ENCODE results near the gene GRIA3.

The GRIA3 gene

GRCh38 chrX:123487669-123488068 is 303.6 kb downstream of the GRIA3 start:
- Histone ChIP-seq H3K79me2 (ENCODE audit: insufficient read depth, low read depth) (no peaks in the 10 kb centered on the region), H2AFZ (ENCODE audit: low read depth) (no peak overlapping the region), H3K4me3 (IDR thresholded peaks at IDR 0.05; ENCODE audit: insufficient read depth, low read depth, low read length) (no peak overlapping the region), H3K27ac (no peak overlapping the region), H3K27me3 (ENCODE audit: insufficient read depth, low read depth) (no peaks in the 10 kb centered on the region), H4K20me1 (ENCODE audit: insufficient read depth) (no peaks in the 10 kb centered on the region), H3K4me1 (ENCODE audit: low read depth, poor library complexity, severe bottlenecking) (no peaks in the 10 kb centered on the region), H3K4me2 (no peak overlapping the region), H3K9ac (no peak overlapping the region), H3K36me3 (ENCODE audit: insufficient read depth) (no peaks in the 10 kb centered on the region)
- TF ChIP-seq CTCF (conservative IDR thresholded peaks at IDR 0.05; ENCODE audit: low read depth, low read length): no peak

DNA sequence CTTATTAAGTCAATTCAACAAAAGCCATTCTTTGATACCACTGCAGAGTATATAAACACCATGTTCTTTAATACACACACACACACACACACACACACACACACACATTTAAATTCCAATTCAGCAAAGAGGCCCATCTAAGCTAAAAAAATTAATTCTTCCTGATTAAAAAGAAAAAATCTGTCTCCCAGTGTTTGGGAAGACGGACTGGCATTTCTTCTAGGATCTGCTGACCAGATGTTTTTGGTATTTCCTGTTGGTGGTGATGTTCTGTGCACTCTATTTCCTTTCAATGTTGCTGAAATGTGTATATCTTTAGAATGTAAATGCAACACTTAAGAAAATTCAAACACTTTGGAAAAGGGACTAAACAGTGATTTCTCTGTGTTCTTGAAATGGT is 304.9 kb downstream of the GRIA3 start:
- Histone ChIP-seq H3K27ac (no peak overlapping the region), H3K79me2 (ENCODE audit: insufficient read depth, low read depth) (no peaks in the 10 kb centered on the region), H2AFZ (ENCODE audit: low read depth) (no peak overlapping the region), H4K20me1 (ENCODE audit: insufficient read depth) (no peaks in the 10 kb centered on the region), H3K36me3 (ENCODE audit: insufficient read depth) (no peaks in the 10 kb centered on the region), H3K4me2 (no peak overlapping the region), H3K4me1 (ENCODE audit: low read depth, poor library complexity, severe bottlenecking) (no peaks in the 10 kb centered on the region), H3K27me3 (ENCODE audit: insufficient read depth, low read depth) (no peaks in the 10 kb centered on the region), H3K9ac (no peak overlapping the region), H3K4me3 (IDR thresholded peaks at IDR 0.05; ENCODE audit: insufficient read depth, low read depth, low read length) (no peak overlapping the region)
- no peak for TF ChIP-seq CTCF (conservative IDR thresholded peaks at IDR 0.05; ENCODE audit: low read depth, low read length)

- Histone ChIP-seq H4K20me1 (ENCODE audit: insufficient read depth) (no peaks in the 10 kb centered on the region), H3K4me3 (IDR thresholded peaks at IDR 0.05; ENCODE audit: insufficient read depth, low read depth, low read length) (no peak overlapping the region), H3K36me3 (ENCODE audit: insufficient read depth) (no peaks in the 10 kb centered on the region), H2AFZ (ENCODE audit: low read depth) (no peak overlapping the region), H3K27ac (no peak overlapping the region), H3K4me1 (ENCODE audit: low read depth, poor library complexity, severe bottlenecking) (no peaks in the 10 kb centered on the region), H3K9ac (no peak overlapping the region), H3K27me3 (ENCODE audit: insufficient read depth, low read depth) (no peaks in the 10 kb centered on the region), H3K79me2 (ENCODE audit: insufficient read depth, low read depth) (no peaks in the 10 kb centered on the region), H3K4me2 (no peak overlapping the region)
- no peak for TF ChIP-seq CTCF (conservative IDR thresholded peaks at IDR 0.05; ENCODE audit: low read depth, low read length)
Observed at GRCh38 chrX:123493857-123494256, 309.8 kb downstream of the GRIA3 start.

- H2AFZ ChIP-seq (ENCODE audit: low read depth): no peak overlapping the region
- no peak for TF ChIP-seq CTCF (conservative IDR thresholded peaks at IDR 0.05; ENCODE audit: low read depth, low read length)
- H4K20me1 ChIP-seq (ENCODE audit: insufficient read depth): no peaks in the 10 kb centered on the region
- H3K27me3 ChIP-seq (ENCODE audit: insufficient read depth, low read depth): no peaks in the 10 kb centered on the region
- H3K4me2 ChIP-seq: no peak overlapping the region
- no peak overlapping the region for H3K27ac ChIP-seq
- no peaks in the 10 kb centered on the region for H3K4me1 ChIP-seq (ENCODE audit: low read depth, poor library complexity, severe bottlenecking)
- H3K9ac ChIP-seq: no peak overlapping the region
- H3K4me3 ChIP-seq (IDR thresholded peaks at IDR 0.05; ENCODE audit: insufficient read depth, low read depth, low read length): no peak overlapping the region
- H3K79me2 ChIP-seq (ENCODE audit: insufficient read depth, low read depth): no peaks in the 10 kb centered on the region
- H3K36me3 ChIP-seq (ENCODE audit: insufficient read depth): no peaks in the 10 kb centered on the region
Observed at GRCh38 chrX:123499787-123500186, 315.7 kb downstream of the GRIA3 start.

DNA sequence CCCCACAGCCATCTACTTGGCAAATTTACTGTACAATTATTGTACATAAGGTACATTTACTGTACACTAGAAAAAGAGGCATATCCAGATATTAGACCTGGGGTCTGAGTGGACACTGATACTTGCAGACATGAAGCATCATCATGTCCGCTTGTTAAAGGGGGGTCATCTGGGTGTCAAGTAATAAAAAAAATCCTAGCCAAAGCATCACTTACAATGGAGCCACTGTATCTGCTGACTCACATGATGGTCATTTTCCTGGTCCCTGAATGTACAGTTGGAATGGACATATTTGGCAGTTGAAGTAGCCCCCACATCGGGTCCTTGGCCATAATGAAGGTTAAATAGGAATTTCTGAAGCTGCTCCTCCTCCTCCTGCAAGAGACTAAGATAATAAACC is 320.0 kb downstream of the GRIA3 start:
- no peaks in the 10 kb centered on the region for H3K79me2 ChIP-seq (ENCODE audit: insufficient read depth, low read depth)
- H3K4me2 ChIP-seq: no peak overlapping the region
- H2AFZ ChIP-seq (ENCODE audit: low read depth): no peak overlapping the region
- H3K27ac ChIP-seq: no peak overlapping the region
- H3K36me3 ChIP-seq (ENCODE audit: insufficient read depth): no peaks in the 10 kb centered on the region
- no peak overlapping the region for H3K4me3 ChIP-seq (IDR thresholded peaks at IDR 0.05; ENCODE audit: insufficient read depth, low read depth, low read length)
- no peaks in the 10 kb centered on the region for H3K4me1 ChIP-seq (ENCODE audit: low read depth, poor library complexity, severe bottlenecking)
- no peaks in the 10 kb centered on the region for H4K20me1 ChIP-seq (ENCODE audit: insufficient read depth)
- no peak for TF ChIP-seq CTCF (conservative IDR thresholded peaks at IDR 0.05; ENCODE audit: low read depth, low read length)
- no peak overlapping the region for H3K9ac ChIP-seq
- no peaks in the 10 kb centered on the region for H3K27me3 ChIP-seq (ENCODE audit: insufficient read depth, low read depth)
